Cortex of kidney (tissue), 1 donor: ENCODE measurements around the gene PARP12.

Experiments
- DNase-seq: peaks from one replicate; lab custom pipeline; 2025; lab: John Stamatoyannopoulos, UW

The PARP12 gene

GRCh38 chr7:140035400-140036223 is 27.1 kb downstream of the PARP12 start:
- DNase-seq = no peak

- DNase-seq = no peak
These were observed 28.3 kb downstream of the PARP12 start for GRCh38 chr7:140034421-140034820.

- DNase-seq = no peak
These were observed 28.9 kb downstream of the PARP12 start for GRCh38 chr7:140033779-140034363.

- DNase-seq = no peak
These were observed 29.7 kb downstream of the PARP12 start for GRCh38 chr7:140033036-140033435.

GRCh38 chr7:140031364-140031763 is 31.4 kb downstream of the PARP12 start:
- DNase-seq = no peak

GRCh38 chr7:140029072-140029471 is 33.7 kb downstream of the PARP12 start:
- DNase-seq = no peak

GRCh38 chr7:140028311-140028710 is 34.4 kb downstream of the PARP12 start:
- DNase-seq = no peak

GRCh38 chr7:140027858-140028257 is 34.9 kb downstream of the PARP12 start:
- no peak for DNase-seq

GRCh38 chr7:140026935-140027334 is 35.8 kb downstream of the PARP12 start:
- DNase-seq = no peak

GRCh38 chr7:140025814-140026433 is 36.8 kb downstream of the PARP12 start:
- DNase-seq = no peak

GRCh38 chr7:140025241-140025640 is 37.5 kb downstream of the PARP12 start:
- no peak for DNase-seq

- DNase-seq = no peak
These were observed 38.2 kb downstream of the PARP12 start for GRCh38 chr7:140024585-140024984.

GRCh38 chr7:140023728-140024127 is 39.0 kb downstream of the PARP12 start:
- DNase-seq = no peak

- DNase-seq = no peak
These were observed 40.1 kb downstream of the PARP12 start for GRCh38 chr7:140022582-140023211.

- no peak for DNase-seq
These were observed 41.1 kb downstream of the PARP12 start for GRCh38 chr7:140021603-140022002.

GRCh38 chr7:140019606-140020005 is 43.1 kb downstream of the PARP12 start:
- no peak for DNase-seq

- DNase-seq = no peak
These were observed 43.6 kb downstream of the PARP12 start for GRCh38 chr7:140019172-140019571.

GRCh38 chr7:140018125-140019043 is 44.4 kb downstream of the PARP12 start:
- no peak for DNase-seq

- no peak for DNase-seq
These were observed 45.2 kb downstream of the PARP12 start for GRCh38 chr7:140017543-140017942.

GRCh38 chr7:140017034-140017433 is 45.7 kb downstream of the PARP12 start:
- no peak for DNase-seq

- DNase-seq = no peak
These were observed 46.2 kb downstream of the PARP12 start for GRCh38 chr7:140016540-140016939.
